Esophagus muscularis mucosa (tissue), 4 donors: ENCODE measurements around the gene CMTM1. TPM values are rescaled to one million over a fixed set of nuclear protein-coding genes. Genes with fewer than 3 reads are reported as not detected.

Experiments used
- DNase-seq: peaks from one replicate; pipeline ENCODE4 v3.0.0-alpha.2; 2017; ENCODE audit errors: extremely low spot score
- H3K27ac ChIP-seq, 4 donors: fragments of 200-600 bp; sonication (generic); replicated peaks in 1 of 4; 1 replicate in 3 of 4; 2 replicates in 1 of 4; pipeline ENCODE4 v1.5.1; 2016 to 2019; ENCODE audit warnings: mild to moderate bottlenecking in 1 of 4
- H3K27me3 ChIP-seq, 4 donors: fragments of 200-600 bp; sonication (generic); one replicate each; pipeline versions ENCODE4 v1.5.1 to v1.6.0; 2016 to 2019
- H3K36me3 ChIP-seq, 4 donors: fragments of 200-600 bp; sonication (generic); one replicate each; pipeline ENCODE4 v1.5.1; 2016 to 2019
- H3K4me1 ChIP-seq, 4 donors: fragments of 200-600 bp; sonication (generic); one replicate each; pipeline ENCODE4 v1.5.1; 2016 to 2019
- H3K4me3 ChIP-seq, 4 donors: fragments of 200-600 bp; sonication (generic); 1 replicate in 2 of 4; 2 replicates in 2 of 4; pipeline ENCODE4 v1.5.1; 2016 to 2019; ENCODE audit warnings: mild to moderate bottlenecking in 4 of 4, moderate library complexity in 1 of 4
- H3K9me3 ChIP-seq, 4 donors: fragments of 200-600 bp; sonication (generic); 1 replicate in 3 of 4; 2 replicates in 1 of 4; pipeline ENCODE4 v1.5.1; 2016 to 2019
- EP300 ChIP-seq: sonication (generic); formaldehyde crosslinking; IDR thresholded peaks from one replicate; pipeline ENCODE4 v1.6.1; 2017; ENCODE audit warnings: antibody characterized with exemption
- POLR2A ChIP-seq: fragments of 450-650 bp; IDR thresholded peaks from one replicate; pipeline ENCODE4 v1.6.1; 2017; ENCODE audit warnings: antibody characterized with exemption, moderate library complexity, mild to moderate bottlenecking, low read depth
- POLR2AphosphoS5 ChIP-seq, 2 donors: sonication (generic); formaldehyde crosslinking; IDR thresholded peaks; one replicate each; pipeline ENCODE4 v1.6.1; 2017; ENCODE audit warnings: antibody characterized with exemption in 2 of 2
- WGBS: methylation state at CpG from one replicate; pipeline ENCODE4 v1.1.5; 2018; 5-methylcytosine and 5-hydroxymethylcytosine counted together
- intact Hi-C: fragments of 100-400 bp; cut with DNase I; formaldehyde crosslinking; loops from one replicate; pipeline ENCODE4 v1.15.1; 2023
- total RNA-seq, 4 donors: library from RNA; depleted of rRNA; stranded (reverse); fragments of >200 nt; gene quantifications; one replicate each; pipeline versions ENCODE4 v1.1.0 to v1.2.1, GENCODE V29; 2016
- TF ChIP-seq, protein P1 (sequence below), 3 experiments: fragments of 200-600 bp in 2 of 3; fragments of 450-650 bp in 1 of 3; sonication (generic) in 2 of 3; IDR thresholded peaks; one replicate each; pipeline ENCODE4 v1.5.1; 2017 to 2019; ENCODE audit warnings: antibody characterized with exemption in 3 of 3, mild to moderate bottlenecking in 2 of 3, moderate library complexity in 1 of 3

Gene CMTM1
- total RNA-seq, 4 donors from 2014 or later = 1.4 to 2.0 (median 1.7) TPM; not detected in 1

GRCh38 chr16:66616592-66616991 lies 50.4 kb downstream of the CMTM1 start:
- no peak for DNase-seq
- Histone ChIP-seq H3K4me3 (no peak overlapping the region), H3K27me3 (no peaks in the 10 kb centered on the region), H3K36me3 (peaks cover under 1 to 48% (median 35%) of the 10 kb centered on the region in 4 donors), H3K9me3 (no peaks in the 10 kb centered on the region), H3K4me1 (peaks cover 6 to 17% (median 11%) of the 10 kb centered on the region in 4 donors), H3K27ac (no peak overlapping the region)
- 75% methylated on average over 9 of the region's 9 CpGs for WGBS
- TF ChIP-seq POLR2A = no peak
- TF ChIP-seq EP300 = no peak
- no peak for TF ChIP-seq POLR2AphosphoS5 (IDR thresholded peaks at IDR 0.05)
- TF ChIP-seq, protein P1, sequence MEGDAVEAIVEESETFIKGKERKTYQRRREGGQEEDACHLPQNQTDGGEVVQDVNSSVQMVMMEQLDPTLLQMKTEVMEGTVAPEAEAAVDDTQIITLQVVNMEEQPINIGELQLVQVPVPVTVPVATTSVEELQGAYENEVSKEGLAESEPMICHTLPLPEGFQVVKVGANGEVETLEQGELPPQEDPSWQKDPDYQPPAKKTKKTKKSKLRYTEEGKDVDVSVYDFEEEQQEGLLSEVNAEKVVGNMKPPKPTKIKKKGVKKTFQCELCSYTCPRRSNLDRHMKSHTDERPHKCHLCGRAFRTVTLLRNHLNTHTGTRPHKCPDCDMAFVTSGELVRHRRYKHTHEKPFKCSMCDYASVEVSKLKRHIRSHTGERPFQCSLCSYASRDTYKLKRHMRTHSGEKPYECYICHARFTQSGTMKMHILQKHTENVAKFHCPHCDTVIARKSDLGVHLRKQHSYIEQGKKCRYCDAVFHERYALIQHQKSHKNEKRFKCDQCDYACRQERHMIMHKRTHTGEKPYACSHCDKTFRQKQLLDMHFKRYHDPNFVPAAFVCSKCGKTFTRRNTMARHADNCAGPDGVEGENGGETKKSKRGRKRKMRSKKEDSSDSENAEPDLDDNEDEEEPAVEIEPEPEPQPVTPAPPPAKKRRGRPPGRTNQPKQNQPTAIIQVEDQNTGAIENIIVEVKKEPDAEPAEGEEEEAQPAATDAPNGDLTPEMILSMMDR (IDR thresholded peaks at IDR 0.05) = no peak
- intact Hi-C loops = no loop called here

GRCh38 chr16:66617010-66617434 lies 50.8 kb downstream of the CMTM1 start:
- H3K27me3 ChIP-seq = no peaks in the 10 kb centered on the region
- H3K4me3 ChIP-seq = no peak overlapping the region
- no peaks in the 10 kb centered on the region for H3K9me3 ChIP-seq
- H3K36me3 ChIP-seq = peaks cover 5 to 48% (median 32%) of the 10 kb centered on the region in 4 donors
- no peak overlapping the region for H3K27ac ChIP-seq
- intact Hi-C loops = no loop called here
- WGBS = 90% methylated on average over 2 of the region's 2 CpGs
- H3K4me1 ChIP-seq = peaks cover 6 to 17% (median 11%) of the 10 kb centered on the region in 4 donors
- DNase-seq = no peak
- TF ChIP-seq EP300 = no peak
- TF ChIP-seq, protein P1 (IDR thresholded peaks at IDR 0.05) = no peak
- no peak for TF ChIP-seq POLR2AphosphoS5 (IDR thresholded peaks at IDR 0.05)
- TF ChIP-seq POLR2A = no peak

DNA sequence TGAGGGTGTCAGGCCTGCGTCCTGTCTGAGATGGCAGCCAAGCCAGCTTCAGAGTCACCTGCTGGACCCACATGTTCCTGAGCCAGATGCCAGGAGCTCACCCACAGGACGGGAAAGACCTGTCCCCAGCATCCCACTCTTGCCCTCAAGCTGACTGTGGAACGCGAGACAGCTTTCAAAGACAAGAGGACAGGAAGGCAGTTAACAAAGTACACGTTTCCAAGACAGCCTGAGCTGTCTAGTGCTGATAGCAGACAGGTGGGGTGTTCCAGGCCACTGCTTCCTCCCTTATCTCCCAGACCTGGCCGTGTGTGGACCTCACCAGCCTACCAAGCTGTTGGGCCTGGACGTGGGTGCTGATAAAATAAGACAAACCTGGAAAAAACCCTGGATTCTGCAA lies 51.5 kb downstream of the CMTM1 start:
- no peak overlapping the region for H3K27ac ChIP-seq
- intact Hi-C loops = no loop called here
- DNase-seq = no peak
- 68% methylated on average over 7 of the region's 7 CpGs for WGBS
- H3K4me3 ChIP-seq = no peak overlapping the region
- H3K4me1 ChIP-seq = peaks cover 6 to 17% (median 11%) of the 10 kb centered on the region in 4 donors
- TF ChIP-seq, protein P1 (IDR thresholded peaks at IDR 0.05) = no peak
- TF ChIP-seq POLR2A (no peak), POLR2AphosphoS5 (IDR thresholded peaks at IDR 0.05) (no peak), EP300 (no peak)
- no peaks in the 10 kb centered on the region for H3K9me3 ChIP-seq
- peaks cover 7 to 48% (median 26%) of the 10 kb centered on the region in 4 donors for H3K36me3 ChIP-seq
- H3K27me3 ChIP-seq = no peaks in the 10 kb centered on the region

GRCh38 chr16:66618588-66619375 lies 52.5 kb downstream of the CMTM1 start:
- intact Hi-C loops = no loop called here
- no peak for TF ChIP-seq POLR2A
- TF ChIP-seq POLR2AphosphoS5 (IDR thresholded peaks at IDR 0.05) = peak in 1 of 2 donors; percentile 31
- H3K27me3 ChIP-seq = no peaks in the 10 kb centered on the region
- H3K27ac ChIP-seq = peak overlapping the region in 2 of 4 donors; percentile 34
- no peak overlapping the region for H3K4me3 ChIP-seq
- no peaks in the 10 kb centered on the region for H3K9me3 ChIP-seq
- 66% methylated on average over 10 of the region's 10 CpGs for WGBS
- H3K4me1 ChIP-seq = peaks cover 6 to 17% (median 12%) of the 10 kb centered on the region in 4 donors
- H3K36me3 ChIP-seq = peaks cover 7 to 44% (median 21%) of the 10 kb centered on the region in 4 donors
- no peak for DNase-seq

GRCh38 chr16:66619534-66620428 lies 53.5 kb downstream of the CMTM1 start:
- Histone ChIP-seq H3K27ac (no peak overlapping the region), H3K4me3 (no peak overlapping the region), H3K27me3 (no peaks in the 10 kb centered on the region), H3K4me1 (peaks cover 6 to 17% (median 12%) of the 10 kb centered on the region in 4 donors), H3K36me3 (peaks cover 3 to 34% (median 15%) of the 10 kb centered on the region in 4 donors), H3K9me3 (no peaks in the 10 kb centered on the region)
- intact Hi-C loops = no loop called here
- WGBS = 82% methylated on average over 12 of the region's 12 CpGs
- no peak for DNase-seq
- no peak for TF ChIP-seq POLR2AphosphoS5 (IDR thresholded peaks at IDR 0.05)
- TF ChIP-seq, protein P1 (IDR thresholded peaks at IDR 0.05) = no peak
- TF ChIP-seq EP300 = no peak
- no peak for TF ChIP-seq POLR2A
